Stomach (tissue), 9 donors: Measurements from ENCODE around the gene ACKR3. TPM values are rescaled to one million over a fixed set of nuclear protein-coding genes. Genes with fewer than 3 reads are reported as not detected.

Source experiments
- DNase-seq, 2 donors: peaks; one replicate each; pipeline versions ENCODE4 v3.0.0 to v3.0.0-alpha.2; 2013 to 2019
- H3K27ac ChIP-seq, 5 donors: fragments of 200-600 bp in 4 of 5; sonication (generic) in 4 of 5; one replicate each; pipeline ENCODE4 v1.5.1; 2013 to 2019; ENCODE audit warnings: mild to moderate bottlenecking in 1 of 5, moderate library complexity in 1 of 5
- H3K27me3 ChIP-seq, 3 donors: fragments of 200-600 bp; sonication (generic); one replicate each; pipeline ENCODE4 v1.5.1; 2017 to 2019; ENCODE audit warnings: mixed run types in 1 of 3
- H3K36me3 ChIP-seq, 4 donors: fragments of 200-600 bp; sonication (generic); 1 replicate in 3 of 4; 2 replicates in 1 of 4; pipeline ENCODE4 v1.5.1; 2016 to 2019
- H3K4me1 ChIP-seq, 4 donors: fragments of 200-600 bp; sonication (generic); one replicate each; pipeline ENCODE4 v1.5.1; 2016 to 2019
- H3K4me3 ChIP-seq, 4 donors: fragments of 200-600 bp; sonication (generic) in 3 of 4; one replicate each; pipeline ENCODE4 v1.5.1; 2016 to 2019; ENCODE audit warnings: mild to moderate bottlenecking in 1 of 4
- H3K9me3 ChIP-seq, 4 donors: fragments of 200-600 bp; sonication (generic); one replicate each; pipeline ENCODE4 v1.5.1; 2016 to 2019
- EP300 ChIP-seq: sonication (generic); formaldehyde crosslinking; IDR thresholded peaks from one replicate; pipeline ENCODE4 v1.6.1; 2017; ENCODE audit warnings: antibody characterized with exemption
- POLR2A ChIP-seq, 4 donors: fragments of 450-650 bp; IDR thresholded peaks; one replicate each; pipeline ENCODE4 v1.6.1; 2016; ENCODE audit warnings: antibody characterized with exemption in 4 of 4, control low read depth in 2 of 4, mild to moderate bottlenecking in 1 of 4, moderate library complexity in 1 of 4
- POLR2AphosphoS5 ChIP-seq, 3 donors: sonication (generic); formaldehyde crosslinking; IDR thresholded peaks; one replicate each; pipeline ENCODE4 v1.6.1; 2016; ENCODE audit warnings: antibody characterized with exemption in 3 of 3
- WGBS, 5 donors: extraction: QIAGEN DNeasy Blood & Tissue Kit in 3 of 5; methylation state at CpG; one replicate each; pipeline versions ENCODE4 v1.1.5 to v1.1.7; 2013 to 2018; 5-methylcytosine and 5-hydroxymethylcytosine counted together
- intact Hi-C: fragments of 100-400 bp; cut with DNase I; formaldehyde crosslinking; loops from one replicate; pipeline ENCODE4 v1.15.1; 2023; ENCODE audit warnings: low total_unique reads
- polyA plus RNA-seq, 3 donors: library from polyadenylated mRNA; stranded (reverse); fragments of 200-250 nt; gene quantifications; one replicate each; pipeline ENCODE4 v1.2.3, GENCODE V29; 2013
- total RNA-seq, 5 donors: library from RNA; depleted of rRNA; stranded (reverse); fragments of >200 nt; gene quantifications; one replicate each; pipeline versions ENCODE4 v1.1.0 to v1.2.3, GENCODE V29; 2014 to 2016
- TF ChIP-seq, protein P1 (sequence below), 7 experiments: fragments of 450-650 bp in 4 of 7; fragments of 200-600 bp in 3 of 7; sonication (generic) in 3 of 7; IDR thresholded peaks; one replicate each; pipeline ENCODE4 v1.5.1; 2016 to 2019; ENCODE audit warnings: antibody characterized with exemption in 7 of 7, control low read depth in 2 of 7, mild to moderate bottlenecking in 1 of 7
- donor health status: healthy with polysubstance abuse.
- donor health status: Bipolar disorder and iron deficiency.
- donor health status: healthy.

Gene ACKR3
- total and polyA plus RNA-seq, 8 donors = 5.0 to 35.0 (median 10.4) TPM

DNA sequence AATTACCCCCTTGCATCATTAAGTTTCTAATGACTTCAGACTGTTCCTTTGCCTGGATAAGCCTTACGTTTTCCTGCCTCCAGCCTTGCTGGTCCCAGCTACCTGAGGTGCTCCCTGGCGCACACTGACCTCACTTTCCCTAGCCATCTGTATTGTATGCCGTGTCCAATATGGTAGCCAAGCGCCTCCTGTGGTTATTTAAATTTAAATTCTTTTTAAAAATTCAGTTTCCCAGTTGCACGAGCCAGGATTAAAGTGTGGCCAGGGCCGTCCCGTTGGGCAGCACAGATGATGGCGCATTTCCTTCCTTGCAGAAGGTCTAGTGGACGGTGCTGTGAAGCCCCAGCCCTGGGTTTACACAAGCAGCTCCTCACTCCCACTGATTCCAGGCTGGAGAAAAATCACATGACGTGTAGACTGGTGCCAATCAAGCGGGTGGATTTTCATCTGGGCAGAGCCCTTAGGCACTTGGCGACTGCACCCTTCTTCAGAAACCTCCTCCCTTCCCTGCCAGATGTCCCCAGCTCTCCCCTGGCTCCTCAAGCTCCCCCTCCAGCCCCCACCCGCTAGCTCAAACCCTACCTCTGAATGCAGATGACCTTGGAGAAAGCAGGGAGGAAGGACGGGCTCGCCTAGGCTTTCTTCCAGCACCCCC lies 33.9 kb downstream of the ACKR3 start:
- Histone ChIP-seq H3K27ac (no peak overlapping the region), H3K4me1 (no peaks in the 10 kb centered on the region), H3K4me3 (no peak overlapping the region), H3K9me3 (no peaks in the 10 kb centered on the region), H3K36me3 (no peaks in the 10 kb centered on the region), H3K27me3 (no peaks in the 10 kb centered on the region)
- intact Hi-C loops = no loop called here
- no peak for DNase-seq
- 86 to 92% (median 89%) methylated on average over 15 of the region's 15 CpGs for WGBS, 5 donors
- TF ChIP-seq EP300 (no peak), POLR2AphosphoS5 (IDR thresholded peaks at IDR 0.05) (no peak), POLR2A (IDR thresholded peaks at IDR 0.05) (no peak)
- TF ChIP-seq, protein P1, sequence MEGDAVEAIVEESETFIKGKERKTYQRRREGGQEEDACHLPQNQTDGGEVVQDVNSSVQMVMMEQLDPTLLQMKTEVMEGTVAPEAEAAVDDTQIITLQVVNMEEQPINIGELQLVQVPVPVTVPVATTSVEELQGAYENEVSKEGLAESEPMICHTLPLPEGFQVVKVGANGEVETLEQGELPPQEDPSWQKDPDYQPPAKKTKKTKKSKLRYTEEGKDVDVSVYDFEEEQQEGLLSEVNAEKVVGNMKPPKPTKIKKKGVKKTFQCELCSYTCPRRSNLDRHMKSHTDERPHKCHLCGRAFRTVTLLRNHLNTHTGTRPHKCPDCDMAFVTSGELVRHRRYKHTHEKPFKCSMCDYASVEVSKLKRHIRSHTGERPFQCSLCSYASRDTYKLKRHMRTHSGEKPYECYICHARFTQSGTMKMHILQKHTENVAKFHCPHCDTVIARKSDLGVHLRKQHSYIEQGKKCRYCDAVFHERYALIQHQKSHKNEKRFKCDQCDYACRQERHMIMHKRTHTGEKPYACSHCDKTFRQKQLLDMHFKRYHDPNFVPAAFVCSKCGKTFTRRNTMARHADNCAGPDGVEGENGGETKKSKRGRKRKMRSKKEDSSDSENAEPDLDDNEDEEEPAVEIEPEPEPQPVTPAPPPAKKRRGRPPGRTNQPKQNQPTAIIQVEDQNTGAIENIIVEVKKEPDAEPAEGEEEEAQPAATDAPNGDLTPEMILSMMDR (IDR thresholded peaks at IDR 0.05) = no peak

GRCh38 chr2:236604575-236605344 lies 35.1 kb downstream of the ACKR3 start:
- Histone ChIP-seq H3K9me3 (no peaks in the 10 kb centered on the region), H3K27ac (no peak overlapping the region), H3K4me3 (no peak overlapping the region), H3K27me3 (no peaks in the 10 kb centered on the region), H3K36me3 (no peaks in the 10 kb centered on the region), H3K4me1 (no peaks in the 10 kb centered on the region)
- 73 to 83% (median 82%) methylated on average over 20 of the region's 20 CpGs for WGBS, 5 donors
- intact Hi-C loops = no loop called here
- TF ChIP-seq POLR2A (IDR thresholded peaks at IDR 0.05) = no peak
- no peak for TF ChIP-seq EP300
- TF ChIP-seq, protein P1 (IDR thresholded peaks at IDR 0.05) = no peak
- no peak for TF ChIP-seq POLR2AphosphoS5 (IDR thresholded peaks at IDR 0.05)
- no peak for DNase-seq

DNA sequence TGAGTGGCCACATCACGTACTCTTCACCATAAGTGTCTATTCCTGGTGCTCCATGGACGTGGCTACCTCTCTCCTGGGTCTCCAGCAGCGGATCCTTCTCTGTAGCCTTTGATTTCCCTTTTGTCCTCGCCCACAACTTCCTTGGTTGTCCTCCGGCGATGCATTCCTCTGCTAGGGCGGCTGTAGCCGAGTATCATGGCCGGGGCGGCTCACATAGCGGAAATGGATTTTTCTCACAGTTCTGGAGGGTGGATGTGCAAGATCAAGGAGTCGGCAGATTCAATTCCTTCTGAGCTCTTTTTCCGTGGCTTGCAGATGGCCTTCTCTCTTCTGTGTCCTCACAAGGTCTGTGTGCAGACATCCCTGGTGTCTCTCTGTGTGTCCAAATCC lies 35.7 kb downstream of the ACKR3 start:
- Histone ChIP-seq H3K4me1 (no peaks in the 10 kb centered on the region), H3K36me3 (no peaks in the 10 kb centered on the region), H3K9me3 (no peaks in the 10 kb centered on the region), H3K27ac (no peak overlapping the region), H3K4me3 (no peak overlapping the region), H3K27me3 (no peaks in the 10 kb centered on the region)
- no peak for DNase-seq
- intact Hi-C loops = no loop called here
- WGBS, 5 donors = 88 to 94% (median 93%) methylated on average over 13 of the region's 13 CpGs
- TF ChIP-seq POLR2A (IDR thresholded peaks at IDR 0.05) = no peak
- TF ChIP-seq POLR2AphosphoS5 (IDR thresholded peaks at IDR 0.05) = no peak
- no peak for TF ChIP-seq EP300
- TF ChIP-seq, protein P1 (IDR thresholded peaks at IDR 0.05) = no peak

DNA sequence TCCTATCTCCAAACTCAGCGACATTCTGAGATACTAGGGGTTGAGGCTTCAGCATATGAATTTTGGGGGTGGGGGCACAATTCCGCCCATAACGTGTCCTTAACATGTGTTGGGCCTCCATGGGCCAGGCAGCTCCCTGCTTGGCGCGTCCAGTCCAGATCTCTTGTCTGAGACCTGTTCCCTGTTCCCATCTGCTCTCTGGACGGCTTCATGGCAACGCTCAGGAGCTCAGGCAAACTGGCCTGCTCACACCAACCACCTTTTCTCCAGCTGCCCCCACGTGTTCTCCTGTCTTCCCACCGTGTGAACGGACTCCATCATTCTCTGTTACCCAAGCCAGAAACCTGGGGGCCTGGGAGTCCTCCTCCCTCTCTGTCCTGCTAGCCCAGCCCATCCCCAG lies 36.4 kb downstream of the ACKR3 start:
- DNase-seq = no peak
- Histone ChIP-seq H3K27ac (no peak overlapping the region), H3K9me3 (no peaks in the 10 kb centered on the region), H3K36me3 (no peaks in the 10 kb centered on the region), H3K4me1 (no peaks in the 10 kb centered on the region), H3K4me3 (no peak overlapping the region), H3K27me3 (no peaks in the 10 kb centered on the region)
- intact Hi-C loops = no loop called here
- TF ChIP-seq, protein P1 (IDR thresholded peaks at IDR 0.05) = no peak
- no peak for TF ChIP-seq EP300
- TF ChIP-seq POLR2AphosphoS5 (IDR thresholded peaks at IDR 0.05) = no peak
- TF ChIP-seq POLR2A (IDR thresholded peaks at IDR 0.05) = no peak
- 89 to 95% (median 90%) methylated on average over 10 of the region's 10 CpGs for WGBS, 5 donors
